Dermis microvascular lymphatic vessel endothelial cell (primary cell): ENCODE data around the gene JAG1. TPM values are rescaled to one million over a fixed set of nuclear protein-coding genes. Genes with fewer than 3 reads are reported as not detected.
A peak's percentile ranks its signal among the peaks of the same experiment; 100 is the strongest.
"Not testable (repeated sequence)": the region's sequence is repeated elsewhere in the genome, so short reads cannot be mapped to it uniquely, and the experiment has no call there.

Source experiments
- DNase-seq, 2 donors: peaks; one replicate each; pipeline versions ENCODE4 v3.0.0 to v3.0.0-alpha.2; 2010; ENCODE audit warnings: low read depth in 2 of 2
- total RNA-seq: library from RNA; depleted of rRNA; stranded (reverse); fragments of >200 nt; gene quantifications from 2 replicates; pipeline ENCODE4 v1.2.1, GENCODE V29; 2014

The JAG1 gene
- total RNA-seq, 1 donor from 2014 or later = 104 TPM

DNA sequence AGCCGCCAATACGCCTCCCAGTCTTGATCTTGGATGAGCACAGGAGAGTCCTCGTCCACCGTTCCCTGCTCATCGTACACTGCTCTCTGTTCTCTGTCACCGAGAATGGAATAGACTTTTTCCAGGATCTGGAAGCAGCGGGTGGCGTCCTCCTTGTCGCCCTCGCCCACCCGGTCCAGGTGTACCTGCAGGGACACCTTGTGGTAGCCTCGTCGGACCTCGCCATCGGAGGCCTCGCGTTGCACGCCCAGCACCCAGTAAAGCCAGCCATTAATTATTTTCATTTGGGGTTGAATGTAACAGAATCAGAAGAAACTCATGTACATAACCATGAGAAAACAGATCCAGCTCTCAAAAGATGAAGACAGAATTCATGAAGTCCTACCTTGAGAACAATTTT is 59.9 kb downstream of the JAG1 start:
- no peak for DNase-seq

GRCh38 chr20:10613426-10613825 is 60.4 kb downstream of the JAG1 start:
- DNase-seq = not testable (repeated sequence)

- DNase-seq = peak in 1 of 2 donors; percentile 65
These were observed 62.4 kb downstream of the JAG1 start for GRCh38 chr20:10611357-10611756.

DNA sequence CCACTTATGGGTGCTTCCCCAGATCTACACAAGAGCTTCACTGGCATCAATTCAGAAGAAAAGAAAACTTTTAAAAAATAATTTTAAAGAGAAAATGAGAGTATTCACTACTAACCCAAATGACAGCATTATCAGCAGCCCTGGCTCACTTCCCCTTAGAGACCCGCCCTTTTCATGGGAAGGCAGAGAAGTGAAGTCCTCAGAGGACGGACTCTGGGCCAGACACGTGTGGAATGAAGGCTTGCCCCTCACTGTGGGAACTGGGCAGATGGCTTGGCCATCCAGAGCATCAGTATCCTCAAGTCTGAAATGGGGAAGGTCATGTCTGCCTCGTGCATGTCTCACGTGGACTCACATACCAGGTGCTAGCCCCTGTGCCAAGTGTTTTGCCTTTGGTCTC is 63.5 kb downstream of the JAG1 start:
- DNase-seq = no peak

DNA sequence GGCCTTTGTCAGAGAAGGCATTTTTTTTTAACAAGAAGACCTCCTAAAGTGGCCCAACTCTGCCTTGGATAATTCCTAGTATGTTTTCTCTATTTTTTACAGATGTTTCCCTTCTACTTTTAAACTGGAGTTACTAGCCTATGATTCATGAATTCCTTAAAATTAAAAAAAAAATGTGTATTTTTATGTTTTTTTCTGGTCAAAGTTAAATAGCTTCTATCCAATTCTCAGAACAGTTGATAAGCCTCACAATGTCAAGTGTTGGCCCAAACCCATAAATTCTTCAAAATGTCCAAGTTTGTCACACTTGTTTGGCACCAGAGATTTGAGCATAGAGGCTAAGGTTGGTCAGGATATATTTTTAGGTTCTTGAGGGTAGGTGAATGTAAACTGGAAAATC is 64.0 kb downstream of the JAG1 start:
- DNase-seq = no peak

- no peak for DNase-seq
These were observed 64.5 kb downstream of the JAG1 start for GRCh38 chr20:10609276-10609675.

DNA sequence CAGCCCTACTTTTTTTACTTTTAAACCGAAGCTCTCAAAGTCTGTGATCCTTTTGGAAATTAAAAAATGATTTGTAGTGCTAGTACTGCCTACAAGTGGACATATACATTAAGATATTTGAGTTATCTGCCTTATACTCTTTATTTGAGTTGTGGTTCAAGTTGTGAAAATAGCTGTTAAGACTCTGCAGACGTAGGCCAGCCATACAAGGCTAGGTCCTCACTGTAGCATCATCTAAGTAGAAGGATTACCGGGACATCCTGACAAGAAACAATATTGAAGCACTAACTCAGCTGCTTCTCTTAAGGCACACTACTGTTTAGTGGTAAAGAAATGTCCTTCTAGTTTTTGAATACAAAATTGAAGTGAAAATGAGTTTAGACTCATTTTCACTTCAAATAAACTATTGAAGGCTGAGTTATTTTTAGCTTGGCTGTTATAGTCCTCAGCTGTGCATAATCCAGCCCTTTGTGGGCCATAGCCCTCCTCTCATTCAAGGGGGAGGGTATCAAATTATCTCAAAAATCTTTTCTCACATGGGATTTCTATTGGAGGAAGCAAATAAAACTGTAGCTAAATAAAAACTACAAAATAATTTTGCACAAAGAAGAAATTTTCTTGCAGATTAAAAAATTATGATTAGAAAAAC is 68.1 kb downstream of the JAG1 start:
- no peak for DNase-seq

GRCh38 chr20:10604865-10605440 is 68.8 kb downstream of the JAG1 start:
- no peak for DNase-seq

GRCh38 chr20:10603971-10604864 is 69.6 kb downstream of the JAG1 start:
- peak in 1 of 2 donors; percentile 84 for DNase-seq

DNA sequence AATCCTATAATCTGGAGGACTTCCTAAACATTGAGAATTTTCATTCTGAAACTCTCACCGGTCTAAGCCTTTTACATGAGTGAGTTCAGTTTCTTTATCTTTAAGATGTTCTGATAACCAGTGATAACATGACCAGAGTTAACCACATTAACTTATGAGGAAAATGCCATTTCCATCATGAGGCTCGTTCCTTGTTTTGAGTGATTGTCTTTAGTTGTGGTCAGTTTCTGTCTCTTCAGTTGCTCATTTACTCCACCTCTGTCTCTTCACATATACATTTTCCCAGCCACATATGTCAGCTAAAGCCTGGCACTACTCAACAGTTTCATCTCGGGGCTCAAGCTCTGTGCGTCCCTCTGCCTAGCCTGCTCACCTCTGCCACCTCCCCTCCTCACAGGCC is 70.4 kb downstream of the JAG1 start:
- no peak for DNase-seq

DNA sequence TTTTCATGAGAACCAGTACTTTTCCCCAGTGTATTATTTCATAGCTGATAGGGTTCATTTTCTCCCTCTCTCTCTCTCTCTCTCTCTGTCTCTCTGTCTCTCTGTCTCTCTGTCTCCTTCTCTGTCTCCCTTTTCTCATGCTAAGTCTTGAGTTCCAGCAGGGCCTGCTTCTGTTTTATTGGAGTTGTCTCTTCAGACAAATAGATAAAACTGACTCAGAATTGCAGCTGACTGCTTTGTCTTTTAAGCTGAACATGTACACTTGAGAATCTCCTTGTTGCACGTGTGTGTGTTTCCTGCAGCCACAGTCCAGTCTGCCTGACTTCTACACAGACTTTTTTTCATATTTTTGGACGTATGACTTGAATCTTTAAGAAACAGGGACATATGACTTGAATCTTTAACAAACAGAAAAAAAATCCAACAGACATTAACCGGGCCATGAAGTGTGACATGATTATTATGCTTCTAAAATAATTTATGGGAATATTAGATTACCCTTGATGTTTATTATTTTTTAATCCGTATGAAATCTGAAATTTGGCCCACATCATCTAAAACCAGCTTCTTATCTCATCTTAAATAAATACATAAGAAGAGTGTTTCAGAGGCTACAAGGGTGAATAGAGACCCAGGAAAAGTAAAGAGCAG is 71.5 kb downstream of the JAG1 start:
- DNase-seq = no peak

GRCh38 chr20:10597637-10598036 is 76.2 kb downstream of the JAG1 start:
- no peak for DNase-seq

DNA sequence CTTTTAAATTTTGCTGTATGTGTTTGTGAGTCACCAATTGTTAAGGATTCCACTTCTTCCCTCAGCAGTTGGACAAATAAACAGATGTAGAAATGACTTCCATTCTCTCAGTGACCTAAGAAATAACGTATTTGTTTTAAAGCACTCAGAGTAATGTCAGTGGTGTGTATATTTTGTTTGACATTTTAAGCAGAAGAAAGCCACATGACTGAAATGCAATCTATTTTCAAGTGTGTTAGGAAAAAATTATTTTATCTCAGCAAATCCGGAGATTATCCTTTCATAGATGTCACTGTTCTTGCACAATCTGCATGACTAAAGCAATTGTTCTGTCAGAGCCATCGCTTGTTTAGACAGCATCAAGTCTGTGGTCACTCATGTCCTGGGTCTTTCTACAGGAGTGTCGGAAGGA is 77.1 kb downstream of the JAG1 start:
- DNase-seq = peak; percentile 83

DNA sequence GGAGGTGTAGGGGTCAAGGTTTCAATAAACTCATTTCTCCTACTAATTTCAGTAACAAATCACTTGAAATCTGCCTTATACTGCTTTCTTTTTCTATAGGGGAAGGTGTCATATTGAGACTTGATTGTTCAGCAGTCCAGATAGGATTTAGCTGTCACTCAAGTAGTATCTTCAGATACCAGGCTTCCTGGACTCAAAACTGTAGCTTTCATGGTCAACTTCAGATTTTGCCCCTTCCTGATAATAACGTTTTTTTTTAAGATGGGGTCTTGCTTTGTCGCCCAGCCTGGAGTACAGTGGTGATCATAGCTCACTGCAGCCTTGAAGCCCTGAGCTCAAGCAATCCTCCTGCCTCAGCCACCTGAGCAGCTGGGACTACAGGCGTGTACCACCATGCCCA is 77.8 kb downstream of the JAG1 start:
- no peak for DNase-seq

DNA sequence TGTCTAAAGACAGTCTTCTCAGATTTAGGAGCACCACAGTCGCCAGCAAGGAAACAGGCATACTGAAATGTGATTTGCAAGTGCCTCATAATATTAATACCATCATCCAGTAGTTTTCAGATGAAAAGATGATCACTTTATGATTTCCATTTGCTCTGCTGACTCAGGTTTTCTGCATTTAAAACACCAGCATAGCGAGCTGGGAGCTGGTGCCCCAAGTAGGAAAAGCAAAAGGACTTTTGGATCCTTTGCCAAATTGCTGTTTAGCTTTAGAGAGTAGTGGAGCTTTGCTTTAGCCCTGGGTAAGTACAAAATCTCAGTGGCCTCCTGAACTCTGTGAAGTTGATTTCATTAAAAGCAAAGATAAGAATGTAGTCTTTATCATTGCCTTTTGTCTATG is 78.5 kb downstream of the JAG1 start:
- DNase-seq = no peak

DNA sequence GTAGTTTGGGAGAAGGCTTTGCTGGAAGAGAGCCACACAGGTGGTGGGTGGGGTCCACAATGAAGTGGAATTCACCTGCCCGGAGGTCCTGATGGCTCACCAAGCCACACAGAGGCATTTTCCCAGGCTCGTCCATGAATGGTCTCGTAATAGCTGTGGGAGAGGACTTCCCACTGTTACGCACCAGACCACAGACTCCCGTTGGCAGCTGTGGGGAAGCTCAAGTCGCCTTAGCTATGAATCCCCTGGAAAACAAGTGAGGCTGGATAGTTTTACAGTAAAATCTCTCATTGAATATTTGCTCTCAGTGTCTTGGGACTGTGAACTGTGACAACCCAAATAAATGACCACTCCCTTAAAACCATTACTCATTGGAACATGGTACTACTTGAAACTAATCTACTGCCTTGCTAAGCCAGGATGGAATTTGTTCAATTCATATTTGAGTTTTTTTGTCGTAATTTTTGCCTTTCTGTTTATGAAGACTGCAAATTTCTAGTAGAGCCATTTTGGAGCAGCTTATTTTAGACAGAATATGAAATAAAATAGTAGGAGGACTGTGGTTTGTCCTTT is 79.4 kb downstream of the JAG1 start:
- no peak for DNase-seq

- DNase-seq = peak in 1 of 2 donors; percentile 43
These were observed 81.8 kb downstream of the JAG1 start for GRCh38 chr20:10591946-10592521.

- DNase-seq = no peak
These were observed 82.7 kb downstream of the JAG1 start for GRCh38 chr20:10590950-10591671.

DNA sequence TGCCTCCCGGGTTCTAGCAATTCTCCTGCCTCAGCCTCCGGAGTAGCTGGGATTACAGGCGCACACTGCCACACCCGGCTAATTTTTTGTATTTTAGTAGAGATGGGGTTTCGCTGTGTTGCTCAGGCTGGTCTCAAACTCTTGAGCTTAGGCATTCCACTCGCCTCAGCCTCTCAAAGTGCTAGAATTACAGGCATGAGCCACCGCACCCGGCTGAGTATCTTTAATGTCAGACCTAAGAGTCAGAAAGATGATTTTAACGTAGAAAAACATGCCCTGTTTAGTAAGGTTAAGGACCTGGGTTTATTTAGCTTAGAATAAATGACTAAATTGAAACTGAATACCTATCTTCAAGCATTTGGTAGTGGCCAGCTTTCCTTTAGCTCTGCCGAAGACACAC is 83.4 kb downstream of the JAG1 start:
- not testable (repeated sequence) for DNase-seq
